GM21619 (cell line): ENCODE measurements around the gene OTOR.

Source experiments
- ATAC-seq: cut with Tn5 transposase; IDR thresholded peaks from one replicate; pipeline ENCODE4 v1.9.1; 2021; ENCODE audit not compliant: unreplicated experiment

OTOR gene

GRCh38 chr20:16748308-16748900, at the start of gene OTOR:
OTOR (plus strand) TSS chr20:16748358; CDS start chr20:16748402, 44 bp downstream.
- no peak for ATAC-seq

GRCh38 chr20:16699293-16699692, 48.9 kb upstream of the OTOR start:
- no peak for ATAC-seq

- no peak for ATAC-seq
Observed at GRCh38 chr20:16701296-16701695, 46.9 kb upstream of the OTOR start.

- ATAC-seq: no peak
Observed at GRCh38 chr20:16703570-16703969, 44.6 kb upstream of the OTOR start.

GRCh38 chr20:16707674-16708073, 40.5 kb upstream of the OTOR start:
- peak; percentile 44 for ATAC-seq

- peak; percentile 15 for ATAC-seq
Observed at GRCh38 chr20:16708602-16709001, 39.6 kb upstream of the OTOR start.

- ATAC-seq: peak; percentile 88
Observed at GRCh38 chr20:16709017-16709416, 39.1 kb upstream of the OTOR start.

GRCh38 chr20:16710781-16711180, 37.4 kb upstream of the OTOR start:
- no peak for ATAC-seq

- no peak for ATAC-seq
Observed at GRCh38 chr20:16711661-16712258, 36.4 kb upstream of the OTOR start.

- ATAC-seq: no peak
Observed at GRCh38 chr20:16712511-16712947, 35.6 kb upstream of the OTOR start.

GRCh38 chr20:16713066-16713465, 35.1 kb upstream of the OTOR start:
- ATAC-seq: no peak

GRCh38 chr20:16714242-16714641, 33.9 kb upstream of the OTOR start:
- no peak for ATAC-seq

GRCh38 chr20:16714751-16715150, 33.4 kb upstream of the OTOR start:
- ATAC-seq: no peak

- no peak for ATAC-seq
Observed at GRCh38 chr20:16719421-16719820, 28.7 kb upstream of the OTOR start.

GRCh38 chr20:16729080-16729479, 19.1 kb upstream of the OTOR start:
- no peak for ATAC-seq

GRCh38 chr20:16729565-16730460, 18.3 kb upstream of the OTOR start, which contains the start of gene SNRPB2:
SNRPB2 (plus strand) TSS chr20:16730026; CDS start chr20:16731703, 1,677 bp downstream.
- ATAC-seq: peak; percentile 98

- ATAC-seq: no peak
Observed at GRCh38 chr20:16732506-16733152, 15.5 kb upstream of the OTOR start.

GRCh38 chr20:16740365-16741072, 7.6 kb upstream of the OTOR start:
- ATAC-seq: no peak

GRCh38 chr20:16744178-16744807, 3.9 kb upstream of the OTOR start:
- no peak for ATAC-seq

GRCh38 chr20:16745204-16745603, 3.0 kb upstream of the OTOR start:
- no peak for ATAC-seq
